ENCODE measurements around the gene SMPDL3A.
A peak's percentile ranks its signal among the peaks of the same experiment; 100 is the strongest.
"Not testable (repeated sequence)": the region's sequence is repeated elsewhere in the genome, so short reads cannot be mapped to it uniquely, and the experiment has no call there.

SMPDL3A gene

GRCh38 chr6:122747573-122747972 is 41.5 kb upstream of the SMPDL3A start:
- Histone ChIP-seq H3K27me3 (replicated peaks; ENCODE audit: control insufficient read depth, insufficient read depth, low read length) (no peaks in the 10 kb centered on the region), H3K36me3 (ENCODE audit: control insufficient read depth, insufficient read depth, low read length) (no peaks in the 10 kb centered on the region), H3K4me3 (replicated peaks; ENCODE audit: low read depth, low read length) (no peak overlapping the region)
- TF ChIP-seq CTCF (IDR thresholded peaks at IDR 0.05; ENCODE audit: insufficient read depth, low read length, poor library complexity, severe bottlenecking), result no peak
- peak; percentile 30 for DNase-seq (ENCODE audit: extremely low read depth, insufficient read length)

- H3K36me3 ChIP-seq (ENCODE audit: control insufficient read depth, insufficient read depth, low read length); H3K4me3 ChIP-seq (replicated peaks; ENCODE audit: low read depth, low read length); H3K27me3 ChIP-seq (replicated peaks; ENCODE audit: control insufficient read depth, insufficient read depth, low read length); DNase-seq (ENCODE audit: extremely low read depth, insufficient read length): not testable (repeated sequence)
Observed at GRCh38 chr6:122748945-122749344, 40.1 kb upstream of the SMPDL3A start.

GRCh38 chr6:122749451-122750050 is 39.5 kb upstream of the SMPDL3A start:
- no peaks in the 10 kb centered on the region for H3K27me3 ChIP-seq (replicated peaks; ENCODE audit: control insufficient read depth, insufficient read depth, low read length)
- no peak for TF ChIP-seq CTCF (IDR thresholded peaks at IDR 0.05; ENCODE audit: insufficient read depth, low read length, poor library complexity, severe bottlenecking)
- DNase-seq (ENCODE audit: extremely low read depth, insufficient read length), result peak; percentile 22
- H3K36me3 ChIP-seq (ENCODE audit: control insufficient read depth, insufficient read depth, low read length), result no peaks in the 10 kb centered on the region
- no peak overlapping the region for H3K4me3 ChIP-seq (replicated peaks; ENCODE audit: low read depth, low read length)

GRCh38 chr6:122751326-122751725 is 37.7 kb upstream of the SMPDL3A start:
- peak; percentile 16 for DNase-seq (ENCODE audit: extremely low read depth, insufficient read length)
- TF ChIP-seq CTCF (IDR thresholded peaks at IDR 0.05; ENCODE audit: insufficient read depth, low read length, poor library complexity, severe bottlenecking), result no peak

GRCh38 chr6:122752459-122752858 is 36.6 kb upstream of the SMPDL3A start:
- Histone ChIP-seq H3K4me3 (replicated peaks; ENCODE audit: low read depth, low read length) (no peak overlapping the region), H3K36me3 (ENCODE audit: control insufficient read depth, insufficient read depth, low read length) (no peaks in the 10 kb centered on the region), H3K27me3 (replicated peaks; ENCODE audit: control insufficient read depth, insufficient read depth, low read length) (no peaks in the 10 kb centered on the region)
- TF ChIP-seq CTCF (IDR thresholded peaks at IDR 0.05; ENCODE audit: insufficient read depth, low read length, poor library complexity, severe bottlenecking), result no peak
- DNase-seq (ENCODE audit: extremely low read depth, insufficient read length), result no peak

More at GRCh38 chr6:122751326-122751725, 37.7 kb upstream of the SMPDL3A start:
- H3K27me3 ChIP-seq (replicated peaks; ENCODE audit: control insufficient read depth, insufficient read depth, low read length), result no peaks in the 10 kb centered on the region
- no peaks in the 10 kb centered on the region for H3K36me3 ChIP-seq (ENCODE audit: control insufficient read depth, insufficient read depth, low read length)
- H3K4me3 ChIP-seq (replicated peaks; ENCODE audit: low read depth, low read length), result no peak overlapping the region

GRCh38 chr6:122753000-122753687 is 35.9 kb upstream of the SMPDL3A start:
- Histone ChIP-seq H3K36me3 (ENCODE audit: control insufficient read depth, insufficient read depth, low read length) (no peaks in the 10 kb centered on the region), H3K27me3 (replicated peaks; ENCODE audit: control insufficient read depth, insufficient read depth, low read length) (no peaks in the 10 kb centered on the region), H3K4me3 (replicated peaks; ENCODE audit: low read depth, low read length) (0 out of 2 replicates have a peak overlapping the region, but pooled peaks have one; percentile 22)
- DNase-seq (ENCODE audit: extremely low read depth, insufficient read length), result no peak
- no peak for TF ChIP-seq CTCF (IDR thresholded peaks at IDR 0.05; ENCODE audit: insufficient read depth, low read length, poor library complexity, severe bottlenecking)

Data from GM06990 (cell line).